Fibroblast of the aortic adventitia (primary cell): ENCODE results near the gene CDT1. TPM values are rescaled to one million over a fixed set of nuclear protein-coding genes. Genes with fewer than 3 reads are reported as not detected.

Experiments
- DNase-seq: peaks from one replicate; pipeline ENCODE4 v3.0.0-alpha.2; 2010; ENCODE audit warnings: low read depth
- H3K4me3 ChIP-seq: 2 replicates; pipeline ENCODE4 v1.5.1; 2011; ENCODE audit warnings: low read depth, mild to moderate bottlenecking, control low read depth, low read length, moderate library complexity
- CTCF ChIP-seq: IDR thresholded peaks from 2 replicates; pipeline ENCODE4 v1.5.1; 2011; ENCODE audit warnings: mild to moderate bottlenecking, low read length, control low read depth, inconsistent platforms; ENCODE audit not compliant: insufficient read depth
- total RNA-seq: library from RNA; depleted of rRNA; stranded (reverse); fragments of >200 nt; gene quantifications from 2 replicates; pipeline ENCODE4 v1.2.3, GENCODE V29; 2012; ENCODE audit warnings: low replicate concordance

Gene CDT1
- total RNA-seq, 1 donor, result 26.8 TPM

DNA sequence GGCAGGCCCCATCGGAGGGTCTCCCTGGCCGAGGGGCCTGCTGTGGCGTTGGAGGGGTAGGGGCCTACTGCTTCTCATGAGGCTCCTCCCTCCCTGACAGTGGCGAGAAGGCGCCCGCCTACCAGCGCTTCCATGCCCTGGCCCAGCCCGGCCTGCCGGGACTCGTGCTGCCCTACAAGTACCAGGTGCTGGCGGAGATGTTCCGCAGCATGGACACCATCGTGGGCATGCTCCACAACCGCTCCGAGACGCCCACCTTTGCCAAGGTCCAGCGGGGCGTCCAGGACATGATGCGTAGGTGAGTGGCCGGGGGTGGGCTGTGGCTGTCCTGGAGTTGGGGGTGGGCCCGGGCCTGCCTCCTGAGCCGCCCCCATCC lies 1.7 kb downstream of the CDT1 start:
- no peak for DNase-seq
- no peak for TF ChIP-seq CTCF
- H3K4me3 ChIP-seq, result no peak overlapping the region

- H3K4me3 ChIP-seq, result no peak overlapping the region
- TF ChIP-seq CTCF, result no peak
- no peak for DNase-seq
These were observed 2.4 kb downstream of the CDT1 start for GRCh38 chr16:88805887-88806393.

GRCh38 chr16:88806491-88807111 lies 3.0 kb downstream of the CDT1 start:
- no peak overlapping the region for H3K4me3 ChIP-seq
- no peak for TF ChIP-seq CTCF
- DNase-seq, result no peak

GRCh38 chr16:88807142-88807625 lies 3.6 kb downstream of the CDT1 start:
- DNase-seq, result no peak
- TF ChIP-seq CTCF, result no peak
- no peak overlapping the region for H3K4me3 ChIP-seq

DNA sequence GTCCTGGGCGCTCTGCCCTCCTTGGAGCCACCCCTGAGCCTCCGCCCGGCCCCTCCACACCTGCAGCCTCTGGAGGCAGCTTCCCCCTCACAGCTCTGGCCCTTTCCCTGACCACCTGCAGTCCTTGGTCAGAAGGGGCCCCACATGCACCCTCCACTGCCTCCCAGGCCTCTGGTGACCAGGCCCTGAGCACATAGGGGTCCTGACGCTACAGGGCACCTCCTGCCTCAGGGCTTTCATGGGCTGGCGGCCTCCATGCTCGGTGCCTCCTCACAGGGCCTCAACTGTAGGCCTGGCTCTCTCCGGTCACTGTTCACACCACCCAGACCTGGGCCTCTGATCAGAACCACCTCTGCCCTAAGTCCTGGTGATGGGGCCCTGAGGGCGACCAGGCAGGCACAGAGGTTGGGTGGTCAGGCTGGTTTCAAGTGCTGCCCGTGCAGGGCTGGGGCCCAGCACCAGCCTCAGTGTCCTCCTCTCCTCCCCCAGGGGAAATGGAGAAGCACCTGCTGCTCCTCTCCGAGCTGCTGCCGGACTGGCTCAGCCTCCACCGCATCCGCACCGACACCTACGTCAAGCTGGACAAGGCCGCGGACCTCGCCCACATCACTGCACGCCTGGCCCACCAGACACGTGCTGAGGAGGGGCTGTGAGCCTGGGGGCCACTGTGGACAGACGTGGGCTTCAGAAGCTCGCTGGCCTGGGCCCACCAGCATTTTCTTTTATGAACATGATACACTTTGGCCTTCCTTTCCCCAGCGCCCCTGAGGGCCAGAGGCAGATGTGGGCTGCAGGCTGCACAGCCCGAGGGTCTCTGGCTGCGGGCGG lies 4.3 kb downstream of the CDT1 start:
- DNase-seq, result no peak
- TF ChIP-seq CTCF, result no peak
- H3K4me3 ChIP-seq, result no peak overlapping the region

DNA sequence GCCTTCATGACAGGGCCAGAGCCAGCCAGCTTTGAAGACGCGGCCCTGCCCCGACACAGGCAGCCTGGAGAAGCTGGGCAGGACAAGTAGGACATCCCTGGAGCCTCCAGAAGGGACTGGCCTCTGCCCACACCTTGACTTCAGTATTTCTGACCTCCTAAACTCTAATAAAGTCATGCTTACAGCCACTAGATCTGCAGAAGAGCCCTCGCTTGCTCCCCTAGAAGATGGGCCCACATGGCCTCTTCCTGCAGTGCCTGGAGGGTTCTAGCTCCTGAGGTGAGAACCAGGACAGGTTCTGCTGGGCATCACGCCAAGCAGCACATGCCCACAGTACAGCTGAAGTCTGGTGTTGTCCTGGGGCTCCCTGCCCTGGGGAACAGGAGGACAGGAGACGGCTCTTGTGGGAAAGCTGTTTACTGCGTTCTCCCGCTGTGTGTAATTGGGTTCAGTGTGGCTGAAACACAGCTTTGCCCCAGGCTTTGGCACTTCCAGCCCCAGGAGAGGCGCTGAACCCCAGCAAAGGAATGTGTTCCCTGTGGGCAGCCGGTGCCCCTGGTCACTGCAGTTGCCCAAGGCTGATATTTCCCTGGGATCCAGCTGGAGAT lies 5.6 kb downstream of the CDT1 start:
- DNase-seq, result no peak
- no peak overlapping the region for H3K4me3 ChIP-seq
- TF ChIP-seq CTCF, result no peak
